Measurements from ENCODE around the gene JAKMIP2.
"Not testable (repeated sequence)": the region's sequence is repeated elsewhere in the genome, so short reads cannot be mapped to it uniquely, and the experiment has no call there.

GRCh38 chr5:147582272-147582671 lies 200.3 kb downstream of the JAKMIP2 start:
- TF ChIP-seq, protein P1, sequence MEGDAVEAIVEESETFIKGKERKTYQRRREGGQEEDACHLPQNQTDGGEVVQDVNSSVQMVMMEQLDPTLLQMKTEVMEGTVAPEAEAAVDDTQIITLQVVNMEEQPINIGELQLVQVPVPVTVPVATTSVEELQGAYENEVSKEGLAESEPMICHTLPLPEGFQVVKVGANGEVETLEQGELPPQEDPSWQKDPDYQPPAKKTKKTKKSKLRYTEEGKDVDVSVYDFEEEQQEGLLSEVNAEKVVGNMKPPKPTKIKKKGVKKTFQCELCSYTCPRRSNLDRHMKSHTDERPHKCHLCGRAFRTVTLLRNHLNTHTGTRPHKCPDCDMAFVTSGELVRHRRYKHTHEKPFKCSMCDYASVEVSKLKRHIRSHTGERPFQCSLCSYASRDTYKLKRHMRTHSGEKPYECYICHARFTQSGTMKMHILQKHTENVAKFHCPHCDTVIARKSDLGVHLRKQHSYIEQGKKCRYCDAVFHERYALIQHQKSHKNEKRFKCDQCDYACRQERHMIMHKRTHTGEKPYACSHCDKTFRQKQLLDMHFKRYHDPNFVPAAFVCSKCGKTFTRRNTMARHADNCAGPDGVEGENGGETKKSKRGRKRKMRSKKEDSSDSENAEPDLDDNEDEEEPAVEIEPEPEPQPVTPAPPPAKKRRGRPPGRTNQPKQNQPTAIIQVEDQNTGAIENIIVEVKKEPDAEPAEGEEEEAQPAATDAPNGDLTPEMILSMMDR (conservative IDR thresholded peaks at IDR 0.05) = not testable (repeated sequence)
- not testable (repeated sequence) for TF ChIP-seq EZH2 (IDR thresholded peaks at IDR 0.05; ENCODE audit: low read depth)
